Peyer's patch (tissue), 4 donors: Measurements from ENCODE around the gene PERCC1.

Experiments used
- POLR2A ChIP-seq, 2 donors: fragments of 450-650 bp; IDR thresholded peaks; one replicate each; pipeline ENCODE4 v1.5.1; 2017; ENCODE audit warnings: antibody characterized with exemption in 2 of 2, mild to moderate bottlenecking in 2 of 2, moderate library complexity in 2 of 2
- TF ChIP-seq, protein P1 (sequence below), 6 experiments: fragments of 450-650 bp in 4 of 6; fragments of 200-600 bp in 2 of 6; sonication (generic) in 1 of 6; IDR thresholded peaks; one replicate each; pipeline ENCODE4 v1.5.1; 2017 to 2019; ENCODE audit warnings: antibody characterized with exemption in 6 of 6, mild to moderate bottlenecking in 3 of 6, moderate library complexity in 1 of 6

DNA sequence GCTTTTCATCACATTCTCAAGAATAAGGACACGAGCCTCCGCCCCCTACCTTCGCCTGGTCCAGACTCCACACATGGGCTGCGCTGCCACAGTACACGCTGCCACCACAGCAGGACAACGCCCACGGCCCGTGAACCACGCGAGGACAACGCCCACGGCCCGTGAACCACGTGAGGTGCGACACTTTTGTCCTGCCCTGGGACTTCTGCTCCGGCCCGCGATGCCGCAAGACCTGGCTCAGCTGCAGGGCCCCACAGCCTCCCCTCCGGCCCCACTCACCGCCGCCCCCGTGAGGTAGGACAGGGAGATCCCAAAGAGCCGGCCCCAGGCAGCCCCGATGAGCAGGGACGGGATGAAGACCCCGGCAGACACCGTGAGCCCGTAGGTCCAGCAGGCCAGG is 19.3 kb downstream of the PERCC1 start:
- TF ChIP-seq, protein P1, sequence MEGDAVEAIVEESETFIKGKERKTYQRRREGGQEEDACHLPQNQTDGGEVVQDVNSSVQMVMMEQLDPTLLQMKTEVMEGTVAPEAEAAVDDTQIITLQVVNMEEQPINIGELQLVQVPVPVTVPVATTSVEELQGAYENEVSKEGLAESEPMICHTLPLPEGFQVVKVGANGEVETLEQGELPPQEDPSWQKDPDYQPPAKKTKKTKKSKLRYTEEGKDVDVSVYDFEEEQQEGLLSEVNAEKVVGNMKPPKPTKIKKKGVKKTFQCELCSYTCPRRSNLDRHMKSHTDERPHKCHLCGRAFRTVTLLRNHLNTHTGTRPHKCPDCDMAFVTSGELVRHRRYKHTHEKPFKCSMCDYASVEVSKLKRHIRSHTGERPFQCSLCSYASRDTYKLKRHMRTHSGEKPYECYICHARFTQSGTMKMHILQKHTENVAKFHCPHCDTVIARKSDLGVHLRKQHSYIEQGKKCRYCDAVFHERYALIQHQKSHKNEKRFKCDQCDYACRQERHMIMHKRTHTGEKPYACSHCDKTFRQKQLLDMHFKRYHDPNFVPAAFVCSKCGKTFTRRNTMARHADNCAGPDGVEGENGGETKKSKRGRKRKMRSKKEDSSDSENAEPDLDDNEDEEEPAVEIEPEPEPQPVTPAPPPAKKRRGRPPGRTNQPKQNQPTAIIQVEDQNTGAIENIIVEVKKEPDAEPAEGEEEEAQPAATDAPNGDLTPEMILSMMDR (IDR thresholded peaks at IDR 0.05): no peak
- no peak for TF ChIP-seq POLR2A (IDR thresholded peaks at IDR 0.05)
